ENCODE results near the gene KY. TPM values are rescaled to one million over a fixed set of nuclear protein-coding genes. Genes with fewer than 3 reads are reported as not detected.

KY gene
- total RNA-seq, 4 donors from 2014 or later, result not detected

DNA sequence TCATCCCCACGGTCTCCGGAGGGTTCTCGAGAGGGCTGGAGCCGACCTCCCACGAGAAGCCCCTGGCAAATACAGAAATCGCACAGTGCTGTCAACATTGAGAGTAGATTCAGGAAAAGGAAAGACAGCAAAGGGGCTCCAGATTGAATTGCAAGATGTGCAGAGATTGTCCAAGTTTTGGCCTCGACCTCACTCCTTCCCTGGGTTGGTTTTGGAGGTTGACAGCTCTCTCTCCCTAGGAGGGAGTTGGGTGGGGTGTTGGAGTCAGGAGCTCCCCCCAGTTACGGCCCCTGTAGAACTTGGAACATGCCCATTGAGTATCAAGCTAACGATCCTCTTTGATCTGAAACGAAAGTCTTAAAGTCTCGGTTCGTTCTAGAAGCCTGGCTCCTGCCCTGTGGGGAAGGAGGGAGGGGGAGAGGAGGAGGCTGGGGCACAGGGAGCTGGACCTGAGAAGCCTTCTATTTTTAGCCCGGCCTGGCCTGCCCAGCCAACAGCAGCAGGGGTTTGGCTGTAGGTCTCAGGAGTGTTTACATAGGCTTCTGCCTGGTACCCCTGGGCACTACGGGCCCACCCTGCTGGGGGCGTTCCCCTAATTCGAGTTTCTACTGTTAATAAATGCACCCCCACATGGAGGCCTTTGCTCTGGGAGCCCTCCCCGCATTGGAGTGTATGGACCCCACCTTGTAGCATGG lies 672 bp upstream of the KY start:
- TF ChIP-seq, protein P1, sequence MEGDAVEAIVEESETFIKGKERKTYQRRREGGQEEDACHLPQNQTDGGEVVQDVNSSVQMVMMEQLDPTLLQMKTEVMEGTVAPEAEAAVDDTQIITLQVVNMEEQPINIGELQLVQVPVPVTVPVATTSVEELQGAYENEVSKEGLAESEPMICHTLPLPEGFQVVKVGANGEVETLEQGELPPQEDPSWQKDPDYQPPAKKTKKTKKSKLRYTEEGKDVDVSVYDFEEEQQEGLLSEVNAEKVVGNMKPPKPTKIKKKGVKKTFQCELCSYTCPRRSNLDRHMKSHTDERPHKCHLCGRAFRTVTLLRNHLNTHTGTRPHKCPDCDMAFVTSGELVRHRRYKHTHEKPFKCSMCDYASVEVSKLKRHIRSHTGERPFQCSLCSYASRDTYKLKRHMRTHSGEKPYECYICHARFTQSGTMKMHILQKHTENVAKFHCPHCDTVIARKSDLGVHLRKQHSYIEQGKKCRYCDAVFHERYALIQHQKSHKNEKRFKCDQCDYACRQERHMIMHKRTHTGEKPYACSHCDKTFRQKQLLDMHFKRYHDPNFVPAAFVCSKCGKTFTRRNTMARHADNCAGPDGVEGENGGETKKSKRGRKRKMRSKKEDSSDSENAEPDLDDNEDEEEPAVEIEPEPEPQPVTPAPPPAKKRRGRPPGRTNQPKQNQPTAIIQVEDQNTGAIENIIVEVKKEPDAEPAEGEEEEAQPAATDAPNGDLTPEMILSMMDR (IDR thresholded peaks at IDR 0.05; ENCODE audit: low read depth), result no peak

DNA sequence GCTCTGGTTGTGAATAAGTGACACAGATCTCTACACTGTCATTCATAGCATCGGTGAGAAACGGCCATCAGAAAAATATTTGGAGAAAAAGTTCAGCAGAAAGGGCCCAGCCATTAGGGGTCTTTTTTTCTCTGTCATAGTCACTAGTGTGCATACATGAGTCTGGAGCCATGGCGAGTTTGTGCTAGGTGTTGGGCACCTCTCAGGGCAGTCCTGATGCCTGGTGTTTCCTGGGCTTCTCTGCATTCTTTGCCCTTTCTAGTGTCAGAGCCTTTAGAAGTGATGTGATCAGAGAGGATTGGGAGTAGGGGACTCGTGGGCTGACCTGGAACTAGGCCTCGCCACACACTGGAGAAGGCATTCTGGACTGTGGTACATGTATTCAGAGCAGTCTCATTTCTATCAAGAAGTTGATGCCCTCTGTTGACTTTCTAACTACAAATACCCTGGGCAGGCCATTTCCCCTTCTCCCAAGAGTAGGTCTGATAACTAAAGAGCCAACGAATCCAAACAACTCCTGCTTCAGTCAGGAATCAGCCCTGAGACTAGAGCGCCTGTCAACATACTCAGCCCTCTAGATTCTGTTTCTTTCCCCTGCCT lies 1.6 kb downstream of the KY start:
- TF ChIP-seq, protein P1 (IDR thresholded peaks at IDR 0.05; ENCODE audit: low read depth), result no peak

DNA sequence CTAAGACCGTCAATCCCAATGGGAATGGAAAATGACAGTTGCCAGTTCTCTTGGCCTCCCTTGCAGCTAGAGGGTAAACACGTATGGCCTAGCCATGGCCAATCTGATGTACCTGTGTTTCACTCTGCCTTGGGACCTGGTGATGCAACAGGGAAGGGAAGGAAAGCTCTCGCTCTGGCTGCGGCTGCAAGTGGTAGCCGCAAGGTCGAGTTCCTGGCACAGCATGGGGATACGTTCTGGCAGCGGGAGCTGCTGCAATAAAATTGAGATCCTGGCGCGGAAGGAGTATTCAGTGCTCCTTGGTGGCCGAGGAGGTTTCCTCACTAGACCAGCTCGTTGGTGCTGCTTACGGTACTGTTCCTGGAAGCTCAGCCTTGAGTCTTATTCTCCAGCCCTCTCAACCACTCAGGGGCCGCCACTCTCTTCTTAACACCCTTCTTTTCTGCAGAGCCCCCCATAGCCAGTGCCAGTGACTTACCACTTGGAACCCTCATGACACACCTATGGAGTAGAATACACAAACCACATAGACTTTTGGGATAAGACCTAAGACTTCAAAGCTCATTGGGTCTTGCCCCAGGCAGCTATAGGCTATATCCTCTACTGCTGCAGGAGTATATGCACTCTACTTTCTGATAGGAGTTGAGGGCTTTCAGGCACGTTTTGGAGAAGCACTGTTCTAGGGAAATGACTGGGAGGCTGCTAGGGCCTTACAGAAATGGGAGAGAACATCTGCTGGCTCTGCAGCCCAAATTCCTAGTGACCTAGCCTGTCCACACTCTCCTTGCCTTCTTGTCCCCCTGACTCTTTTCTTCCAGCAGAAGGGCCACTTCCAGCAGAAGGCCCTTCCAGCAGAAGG lies 2.7 kb downstream of the KY start:
- TF ChIP-seq, protein P1 (IDR thresholded peaks at IDR 0.05; ENCODE audit: low read depth), result no peak

DNA sequence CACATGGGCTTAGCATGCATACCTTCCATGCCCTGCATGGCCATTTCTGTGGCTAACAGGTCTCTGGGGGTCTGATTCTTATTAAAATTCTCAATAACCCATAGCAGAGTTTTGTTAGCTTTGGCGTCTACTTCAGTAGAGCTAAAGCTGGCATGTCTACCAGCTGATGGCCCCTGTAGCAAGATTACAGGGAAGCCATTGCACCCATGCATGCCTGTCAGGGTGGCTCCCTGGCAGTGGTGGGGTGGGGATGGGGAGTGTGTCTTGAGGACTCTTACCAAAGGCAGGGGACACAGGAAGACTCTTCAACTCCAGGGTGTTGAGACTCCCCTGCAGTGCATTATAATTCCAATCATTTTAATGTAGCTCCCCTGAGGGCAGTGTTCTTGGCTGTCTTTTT lies 4.7 kb downstream of the KY start:
- TF ChIP-seq, protein P1 (IDR thresholded peaks at IDR 0.05; ENCODE audit: low read depth), result no peak

DNA sequence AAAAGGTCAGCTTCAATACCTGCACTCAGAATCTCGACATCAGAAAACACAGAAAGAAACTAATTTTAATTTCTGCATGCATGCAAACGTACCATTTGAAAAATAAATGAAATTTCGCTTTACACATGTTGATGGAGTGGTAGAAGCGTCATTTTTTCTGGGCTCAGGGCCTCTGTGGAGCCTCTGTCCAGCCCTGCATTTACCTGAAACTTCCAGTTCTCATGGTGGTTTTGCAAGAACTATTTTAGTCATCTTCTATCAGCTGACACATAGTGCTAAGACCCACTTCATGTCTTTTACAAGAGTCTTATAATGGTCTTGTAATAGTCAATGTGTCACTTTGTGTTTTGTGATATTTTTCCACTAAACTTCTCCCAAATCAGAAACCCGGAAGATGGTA lies 5.3 kb downstream of the KY start:
- TF ChIP-seq, protein P1 (IDR thresholded peaks at IDR 0.05; ENCODE audit: low read depth), result no peak

DNA sequence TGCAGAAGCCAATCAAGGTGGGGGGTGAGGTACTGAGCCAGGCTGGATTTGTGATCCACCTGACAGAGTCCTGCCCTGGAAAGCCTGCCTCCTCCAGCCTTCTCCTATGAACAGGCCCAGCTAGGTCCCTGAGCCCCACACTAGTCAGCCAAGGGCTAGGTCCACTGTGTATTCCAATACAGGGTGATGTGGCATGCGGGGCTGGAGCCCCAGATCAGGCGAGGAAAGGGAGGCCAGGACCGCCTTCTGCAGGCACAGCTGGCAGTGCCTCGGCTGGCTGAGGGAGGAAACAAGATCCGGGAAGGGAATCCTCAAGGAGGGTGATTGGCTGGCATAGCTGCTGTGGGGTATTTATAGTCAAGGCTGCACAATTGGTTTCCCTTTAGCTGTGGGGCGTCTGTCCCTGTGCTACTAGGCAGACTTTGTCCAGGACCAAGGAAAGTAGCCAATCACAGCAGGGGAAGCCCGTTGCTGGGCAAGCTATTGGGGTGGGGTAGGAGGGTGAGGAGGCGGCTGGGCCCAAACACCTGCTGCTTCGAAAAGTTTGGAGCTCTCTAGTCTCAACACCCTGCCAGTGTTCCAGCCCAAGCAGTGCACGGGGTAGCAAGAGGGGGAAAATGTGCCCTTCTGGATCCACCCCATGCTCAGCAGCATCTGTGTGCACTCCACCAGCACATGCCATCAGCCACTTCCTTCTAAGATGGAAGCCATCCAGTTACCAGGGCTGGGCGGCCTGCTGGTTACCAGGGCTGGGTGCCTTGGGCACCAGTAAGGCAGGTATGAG lies 5.9 kb downstream of the KY start:
- TF ChIP-seq, protein P1 (IDR thresholded peaks at IDR 0.05; ENCODE audit: low read depth), result no peak
